K562 (cell line): Measurements from ENCODE around the gene OR1N2. TPM values are rescaled to one million over a fixed set of nuclear protein-coding genes. Genes with fewer than 3 reads are reported as not detected.

Source experiments
- BRF2 ChIP-seq: IDR thresholded peaks from 3 replicates; pipeline ENCODE4 v1.6.1; 2011; ENCODE audit warnings: borderline replicate concordance, mild to moderate bottlenecking; ENCODE audit not compliant: insufficient read length, insufficient read depth
- FOXK2 ChIP-seq, 2 experiments: fragments of 450-650 bp; IDR thresholded peaks in 1 of 2; conservative IDR thresholded peaks in 1 of 2; 2 replicates each; pipeline ENCODE4 v1.6.1; 2016; ENCODE audit warnings: low read depth in 2 of 2, mild to moderate bottlenecking in 1 of 2
- HEY1 ChIP-seq: fragments of 250-450 bp; sonication (Bioruptor Pico); IDR thresholded peaks from 2 replicates; pipeline ENCODE4 v1.5.0; 2020; ENCODE audit warnings: mild to moderate bottlenecking, moderate library complexity, borderline replicate concordance
- KAT2B ChIP-seq: IDR thresholded peaks from one replicate; pipeline ENCODE4 v1.6.1; 2012; ENCODE audit warnings: low read depth, mild to moderate bottlenecking, control low read depth, inconsistent platforms, low read length, moderate library complexity
- MAFF ChIP-seq: IDR thresholded peaks from 2 replicates; pipeline ENCODE4 v1.6.1; 2012; ENCODE audit warnings: low read length, improper control_type of control experiment
- NBN ChIP-seq: fragments of 450-650 bp; IDR thresholded peaks from 2 replicates; pipeline ENCODE4 v1.6.1; 2016; ENCODE audit warnings: low read depth, mild to moderate bottlenecking
- PRDM10 ChIP-seq: fragments of 450-650 bp; IDR thresholded peaks from 2 replicates; pipeline ENCODE4 v1.6.1; 2018; ENCODE audit not compliant: partially characterized antibody
- PTTG1 ChIP-seq: fragments of 450-650 bp; IDR thresholded peaks from 2 replicates; pipeline ENCODE4 v1.6.1; 2016; ENCODE audit warnings: low read depth, mild to moderate bottlenecking, missing genetic modification characterization, missing compliant biosample characterization
- RNF2 ChIP-seq: sonication (generic); IDR thresholded peaks from 2 replicates; pipeline ENCODE4 v1.6.1; 2016
- TEAD4 ChIP-seq, 2 experiments: sonication (generic) in 1 of 2; formaldehyde crosslinking in 1 of 2; IDR thresholded peaks; 2 replicates each; pipeline versions ENCODE4 v1.6.1 to v1.8.0; 2012 to 2022; ENCODE audit warnings: borderline replicate concordance in 1 of 2, inconsistent platforms in 1 of 2, low read length in 1 of 2, mild to moderate bottlenecking in 1 of 2, missing genetic modification reagents in 1 of 2
- TRIM24 ChIP-seq, 2 experiments: fragments of 450-650 bp; IDR thresholded peaks; 2 replicates each; pipeline ENCODE4 v1.6.1; 2016
- ZC3H8 ChIP-seq: fragments of 450-650 bp; IDR thresholded peaks from 2 replicates; pipeline ENCODE4 v1.6.1; 2017
- ZMIZ1 ChIP-seq, 2 experiments: fragments of 150-350 bp in 1 of 2; IDR thresholded peaks; 2 replicates each; pipeline ENCODE4 v1.6.1; 2012 to 2016; ENCODE audit warnings: low read depth in 2 of 2, low read length in 2 of 2, mild to moderate bottlenecking in 1 of 2, moderate library complexity in 1 of 2
- ZNF511 ChIP-seq: sonication (generic); formaldehyde crosslinking; IDR thresholded peaks from 2 replicates; pipeline ENCODE4 v1.8.0; 2022; ENCODE audit warnings: mild to moderate bottlenecking, missing genetic modification reagents
- ZNF592 ChIP-seq: fragments of 450-650 bp; IDR thresholded peaks from 2 replicates; pipeline ENCODE4 v1.6.1; 2017; ENCODE audit warnings: antibody characterized with exemption, mild to moderate bottlenecking
- polyA plus RNA-seq, 8 experiments: library from polyadenylated mRNA; depleted of rRNA in 4 of 8; stranded (reverse) in 5 of 8; unstranded in 3 of 8; fragments of >200 nt; fragmentation: Nextera tagmentation in 2 of 8; fragmentation: Illumina TruSeq in 1 of 8; extraction: Ambion mirVana in 2 of 8; extraction: Trizol in 1 of 8; gene quantifications; 2 replicates each; pipeline versions ENCODE4 v1.2.1 to v1.2.3, GENCODE V29; 2011 to 2014; ENCODE audit warnings: inconsistent platforms in 1 of 8, missing spikeins in 1 of 8
- total RNA-seq, 7 experiments: library from RNA; depleted of rRNA in 6 of 7; stranded (reverse); fragments of >200 nt in 6 of 7; fragmentation: Illumina TruSeq in 2 of 7; extraction: Trizol in 2 of 7; gene quantifications; 2 replicates each; pipeline versions ENCODE4 v1.2.1 to v1.2.3, GENCODE V29; 2011 to 2021; ENCODE audit warnings: low replicate concordance in 1 of 7

The OR1N2 gene
- total and polyA plus RNA-seq, 9 of the 15 experiments (the other 6 are each of a cell fraction or from before 2014, with no cell fraction given), result not detected

- peak; percentile 81 for TF ChIP-seq ZNF592
- TF ChIP-seq PTTG1 (tag), result no peak
- TF ChIP-seq HEY1, result no peak
- TF ChIP-seq BRF2, result no peak
- peak; percentile 59 to 71; a peak in 3 of 4 replicates for TF ChIP-seq TRIM24 (IDR thresholded peaks at IDR 0.05)
- peak in 1 of 2 experiments; percentile 48; a peak in 1 of 4 replicates for TF ChIP-seq FOXK2 (conservative IDR thresholded peaks at IDR 0.05 in 1 of 2, IDR thresholded peaks at IDR 0.05 in 1 of 2; ENCODE audit: low read depth in 2 of 2)
- peak; percentile 87 for TF ChIP-seq MAFF
- peak; percentile 65 for TF ChIP-seq TEAD4 (IDR thresholded peaks at IDR 0.05; ENCODE audit: low read length)
- no peak for TF ChIP-seq TEAD4 (CRISPR knock-in tag; IDR thresholded peaks at IDR 0.05; ENCODE audit: borderline replicate concordance)
- TF ChIP-seq ZC3H8, result no peak
- TF ChIP-seq ZNF511, result no peak
- no peak for TF ChIP-seq ZMIZ1 (IDR thresholded peaks at IDR 0.05; ENCODE audit: low read depth in 2 of 2, low read length in 2 of 2)
- TF ChIP-seq NBN, result 0 out of 2 replicates have a peak, but pooled peaks have one; percentile 25
- no peak for TF ChIP-seq RNF2
- TF ChIP-seq KAT2B, result no peak
- peak; percentile 59 for TF ChIP-seq PRDM10
Measured at GRCh38 chr9:122580360-122580759, 27.4 kb downstream of the OR1N2 start (continued).
